Chondrocyte (in vitro differentiated cells): Measurements from ENCODE around the gene ILKAP. TPM values are rescaled to one million over a fixed set of nuclear protein-coding genes. Genes with fewer than 3 reads are reported as not detected.

Experiments
- DNase-seq: peaks from one replicate; pipeline ENCODE4 v3.0.0; 2021; ENCODE audit warnings: mixed read lengths, low spot score
- H3K27ac Mint-ChIP-seq: one replicate; pipeline ENCODE4 v1.8.0; 2021; ENCODE audit warnings: mild to moderate bottlenecking, moderate library complexity, mixed read lengths; ENCODE audit not compliant: unreplicated experiment
- H3K27me3 Mint-ChIP-seq: 2 replicates; pipeline ENCODE4 v1.8.0; 2021; ENCODE audit warnings: low read depth, mixed read lengths
- H3K36me3 Mint-ChIP-seq: 2 replicates; pipeline ENCODE4 v1.8.0; 2021; ENCODE audit warnings: low read depth, mixed read lengths
- H3K4me1 Mint-ChIP-seq: 2 replicates; pipeline ENCODE4 v1.8.0; 2021; ENCODE audit warnings: low read depth, mild to moderate bottlenecking, mixed read lengths
- H3K4me3 Mint-ChIP-seq: one replicate; pipeline ENCODE4 v1.8.0; 2021; ENCODE audit warnings: mild to moderate bottlenecking, moderate library complexity, mixed read lengths; ENCODE audit not compliant: unreplicated experiment
- H3K9me3 Mint-ChIP-seq: 2 replicates; pipeline ENCODE4 v1.8.0; 2021; ENCODE audit warnings: low read depth, mixed read lengths
- total RNA-seq: library from RNA; stranded (reverse); gene quantifications from 3 replicates; pipeline ENCODE4 v1.2.1, GENCODE V29; 2021
- TF ChIP-seq, protein P1 (sequence below): fragments of 200-600 bp; sonication (generic); IDR thresholded peaks from 2 replicates; pipeline ENCODE4 v1.5.0; 2021; ENCODE audit warnings: antibody characterized with exemption, mild to moderate bottlenecking, moderate library complexity

The ILKAP gene
- total RNA-seq, 1 donor from 2014 or later = 24.9 TPM

GRCh38 chr2:238159661-238160205, 43.8 kb downstream of the ILKAP start:
- peaks cover 26% of the 10 kb centered on the region for H3K4me1 Mint-ChIP-seq
- DNase-seq = peak; percentile 68
- TF ChIP-seq, protein P1, sequence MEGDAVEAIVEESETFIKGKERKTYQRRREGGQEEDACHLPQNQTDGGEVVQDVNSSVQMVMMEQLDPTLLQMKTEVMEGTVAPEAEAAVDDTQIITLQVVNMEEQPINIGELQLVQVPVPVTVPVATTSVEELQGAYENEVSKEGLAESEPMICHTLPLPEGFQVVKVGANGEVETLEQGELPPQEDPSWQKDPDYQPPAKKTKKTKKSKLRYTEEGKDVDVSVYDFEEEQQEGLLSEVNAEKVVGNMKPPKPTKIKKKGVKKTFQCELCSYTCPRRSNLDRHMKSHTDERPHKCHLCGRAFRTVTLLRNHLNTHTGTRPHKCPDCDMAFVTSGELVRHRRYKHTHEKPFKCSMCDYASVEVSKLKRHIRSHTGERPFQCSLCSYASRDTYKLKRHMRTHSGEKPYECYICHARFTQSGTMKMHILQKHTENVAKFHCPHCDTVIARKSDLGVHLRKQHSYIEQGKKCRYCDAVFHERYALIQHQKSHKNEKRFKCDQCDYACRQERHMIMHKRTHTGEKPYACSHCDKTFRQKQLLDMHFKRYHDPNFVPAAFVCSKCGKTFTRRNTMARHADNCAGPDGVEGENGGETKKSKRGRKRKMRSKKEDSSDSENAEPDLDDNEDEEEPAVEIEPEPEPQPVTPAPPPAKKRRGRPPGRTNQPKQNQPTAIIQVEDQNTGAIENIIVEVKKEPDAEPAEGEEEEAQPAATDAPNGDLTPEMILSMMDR = no peak
- H3K9me3 Mint-ChIP-seq = no peaks in the 10 kb centered on the region
- no peak overlapping the region for H3K27ac Mint-ChIP-seq
- no peaks in the 10 kb centered on the region for H3K27me3 Mint-ChIP-seq
- peak overlapping the region; percentile 60 for H3K4me3 Mint-ChIP-seq
- H3K36me3 Mint-ChIP-seq = no peaks in the 10 kb centered on the region

DNA sequence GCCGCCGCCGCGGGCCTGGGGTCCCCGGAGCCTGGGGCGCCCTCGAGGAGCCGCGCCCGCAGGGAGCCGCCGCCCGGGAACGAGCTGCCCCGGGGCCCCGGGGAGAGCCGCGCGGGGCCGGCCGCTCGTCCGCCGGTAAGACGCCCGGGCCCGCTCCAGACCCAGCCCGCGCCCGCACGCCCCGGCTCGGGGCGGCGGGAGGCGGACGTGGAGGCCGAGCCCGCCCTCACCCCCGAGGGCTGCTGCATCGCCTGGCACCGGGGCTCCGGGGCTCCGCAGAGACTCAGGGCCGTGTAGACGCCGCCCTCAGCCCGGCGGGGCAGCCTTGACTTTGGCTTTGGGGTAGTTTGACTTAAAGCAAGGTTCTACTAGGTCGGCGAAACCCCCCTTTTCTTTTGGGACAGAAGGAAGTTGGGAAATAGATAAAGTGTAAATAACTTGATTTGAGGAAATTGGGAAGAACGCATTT, 44.4 kb downstream of the ILKAP start:
- Mint-ChIP-seq H3K27ac (no peak overlapping the region), H3K27me3 (no peaks in the 10 kb centered on the region), H3K9me3 (peaks cover 6% of the 10 kb centered on the region), H3K36me3 (no peaks in the 10 kb centered on the region), H3K4me3 (peak overlapping the region; percentile 60), H3K4me1 (peaks cover 25% of the 10 kb centered on the region)
- peak; percentile 56 for DNase-seq
- TF ChIP-seq, protein P1 = no peak

DNA sequence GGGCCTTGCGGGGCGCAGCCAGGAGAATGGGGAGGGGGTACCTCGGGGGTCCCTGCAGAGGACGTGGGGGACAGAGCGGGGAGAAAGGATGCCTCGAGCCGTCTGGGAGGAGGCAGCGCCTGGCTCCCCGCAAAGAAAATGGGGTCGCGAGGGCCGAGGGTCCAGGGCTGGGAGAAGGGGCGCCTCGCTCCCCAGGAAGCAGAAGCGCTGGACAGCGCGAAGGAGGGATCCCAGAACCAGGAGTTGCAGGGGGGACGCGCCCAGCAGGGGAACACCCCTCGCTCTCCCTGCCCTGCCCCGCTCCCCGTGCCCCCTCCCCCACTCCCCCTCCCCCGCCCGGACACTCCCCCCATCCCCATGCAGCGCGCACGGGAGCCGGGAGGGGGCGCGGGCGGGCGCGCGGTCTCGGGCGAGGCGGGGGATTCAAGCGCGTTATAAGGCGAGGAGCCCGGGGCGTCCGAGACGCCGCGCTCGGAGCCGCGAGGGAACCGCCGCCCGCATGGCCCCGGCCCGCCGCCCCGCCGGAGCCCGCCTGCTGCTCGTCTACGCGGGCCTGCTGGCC, 44.9 kb downstream of the ILKAP start, which contains the start of gene ERFE:
TSS of gene ERFE (plus strand) at position 462 of the 562 bp plus-strand sequence. CDS start at position 500, 38 bp downstream.
- H3K27me3 Mint-ChIP-seq = no peaks in the 10 kb centered on the region
- TF ChIP-seq, protein P1 = peak; percentile 79
- DNase-seq = no peak
- H3K4me3 Mint-ChIP-seq = peak within 1 kb of the TSS; percentile 60
- peaks cover 2% of the 10 kb centered on the region for H3K36me3 Mint-ChIP-seq
- no peak within 1 kb of the TSS for H3K27ac Mint-ChIP-seq
- peaks cover 8% of the 10 kb centered on the region for H3K9me3 Mint-ChIP-seq
- peaks cover 25% of the 10 kb centered on the region for H3K4me1 Mint-ChIP-seq

- Mint-ChIP-seq H3K9me3 (peaks cover 8% of the 10 kb centered on the region), H3K36me3 (peaks cover 2% of the 10 kb centered on the region), H3K27ac (no peak overlapping the region), H3K27me3 (no peaks in the 10 kb centered on the region), H3K4me1 (peaks cover 22% of the 10 kb centered on the region), H3K4me3 (peak overlapping the region; percentile 9)
- DNase-seq = peak; percentile 91
- TF ChIP-seq, protein P1 = no peak
These were observed 45.4 kb downstream of the ILKAP start for GRCh38 chr2:238158018-238158508.

- TF ChIP-seq, protein P1 = no peak
- peaks cover 19% of the 10 kb centered on the region for H3K4me1 Mint-ChIP-seq
- H3K27ac Mint-ChIP-seq = no peak overlapping the region
- H3K9me3 Mint-ChIP-seq = peaks cover 8% of the 10 kb centered on the region
- H3K27me3 Mint-ChIP-seq = no peaks in the 10 kb centered on the region
- peaks cover 2% of the 10 kb centered on the region for H3K36me3 Mint-ChIP-seq
- H3K4me3 Mint-ChIP-seq = no peak overlapping the region
- peak; percentile 84 for DNase-seq
These were observed 45.9 kb downstream of the ILKAP start for GRCh38 chr2:238157506-238158017.
